Omental fat pad (tissue), 4 donors: Measurements from ENCODE around the gene TRIO. TPM values are rescaled to one million over a fixed set of nuclear protein-coding genes. Genes with fewer than 3 reads are reported as not detected.

Experiments
- ATAC-seq: fragments of 150-250 bp; one replicate; pipeline ENCODE4 v1.9.1; 2016; ENCODE audit warnings: mild to moderate bottlenecking, moderate library complexity; ENCODE audit not compliant: low FRiP score
- DNase-seq: peaks from one replicate; pipeline ENCODE4 v3.0.0-alpha.2; 2019; ENCODE audit warnings: low spot score
- total RNA-seq, 4 donors: library from RNA; depleted of rRNA; stranded (reverse); fragments of >200 nt; gene quantifications; one replicate each; pipeline ENCODE4 v1.1.0, GENCODE V29; 2016
- TF ChIP-seq, protein P1 (sequence below), 3 donors: fragments of 450-650 bp; IDR thresholded peaks; one replicate each; pipeline ENCODE4 v1.5.1; 2016 to 2017; ENCODE audit warnings: antibody characterized with exemption in 3 of 3, mild to moderate bottlenecking in 3 of 3, moderate library complexity in 2 of 3

Gene TRIO
- total RNA-seq, 4 donors from 2014 or later, result 125 to 370 (median 193) TPM

DNA sequence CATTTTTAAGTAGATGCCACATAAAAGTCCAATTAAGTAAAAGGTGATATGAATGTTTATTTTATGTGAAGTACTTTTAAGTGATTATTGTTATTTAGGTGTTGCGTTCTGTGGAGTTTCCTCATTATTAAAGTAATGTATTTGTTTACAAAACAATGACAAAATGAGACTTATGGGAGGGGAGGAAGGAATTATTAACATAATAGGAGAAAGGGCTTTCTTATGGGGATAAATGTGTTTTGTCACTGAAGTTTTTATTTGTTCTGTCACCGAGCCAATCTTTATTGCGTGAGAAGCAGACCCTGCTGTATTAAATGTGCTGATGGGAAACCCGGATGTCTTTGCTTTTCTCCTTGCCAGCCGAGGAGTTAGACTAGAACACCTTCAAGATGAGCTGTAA is 44.5 kb downstream of the TRIO start:
- ATAC-seq, result no peak
- TF ChIP-seq, protein P1, sequence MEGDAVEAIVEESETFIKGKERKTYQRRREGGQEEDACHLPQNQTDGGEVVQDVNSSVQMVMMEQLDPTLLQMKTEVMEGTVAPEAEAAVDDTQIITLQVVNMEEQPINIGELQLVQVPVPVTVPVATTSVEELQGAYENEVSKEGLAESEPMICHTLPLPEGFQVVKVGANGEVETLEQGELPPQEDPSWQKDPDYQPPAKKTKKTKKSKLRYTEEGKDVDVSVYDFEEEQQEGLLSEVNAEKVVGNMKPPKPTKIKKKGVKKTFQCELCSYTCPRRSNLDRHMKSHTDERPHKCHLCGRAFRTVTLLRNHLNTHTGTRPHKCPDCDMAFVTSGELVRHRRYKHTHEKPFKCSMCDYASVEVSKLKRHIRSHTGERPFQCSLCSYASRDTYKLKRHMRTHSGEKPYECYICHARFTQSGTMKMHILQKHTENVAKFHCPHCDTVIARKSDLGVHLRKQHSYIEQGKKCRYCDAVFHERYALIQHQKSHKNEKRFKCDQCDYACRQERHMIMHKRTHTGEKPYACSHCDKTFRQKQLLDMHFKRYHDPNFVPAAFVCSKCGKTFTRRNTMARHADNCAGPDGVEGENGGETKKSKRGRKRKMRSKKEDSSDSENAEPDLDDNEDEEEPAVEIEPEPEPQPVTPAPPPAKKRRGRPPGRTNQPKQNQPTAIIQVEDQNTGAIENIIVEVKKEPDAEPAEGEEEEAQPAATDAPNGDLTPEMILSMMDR (IDR thresholded peaks at IDR 0.05), result no peak
- no peak for DNase-seq

DNA sequence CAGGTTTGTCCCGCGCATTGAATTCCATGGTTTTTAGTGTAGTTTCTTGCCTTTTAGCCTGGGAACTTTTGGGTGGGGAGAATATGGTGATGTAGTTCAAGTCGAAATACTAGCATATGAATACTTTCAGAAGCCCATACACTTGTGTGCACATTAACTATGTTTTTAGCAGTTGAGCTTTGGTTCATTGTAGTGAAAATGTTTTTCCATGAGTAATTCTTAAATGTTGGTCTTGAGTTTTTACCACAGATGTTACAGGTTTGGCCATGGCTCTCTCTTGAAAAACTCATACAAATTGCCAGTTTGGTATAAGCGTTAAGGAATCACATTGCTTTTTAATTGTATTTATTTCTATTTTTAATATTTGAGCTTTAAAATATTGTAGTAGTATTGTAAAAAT is 45.6 kb downstream of the TRIO start:
- TF ChIP-seq, protein P1 (IDR thresholded peaks at IDR 0.05), result no peak
- no peak for ATAC-seq
- DNase-seq, result no peak

DNA sequence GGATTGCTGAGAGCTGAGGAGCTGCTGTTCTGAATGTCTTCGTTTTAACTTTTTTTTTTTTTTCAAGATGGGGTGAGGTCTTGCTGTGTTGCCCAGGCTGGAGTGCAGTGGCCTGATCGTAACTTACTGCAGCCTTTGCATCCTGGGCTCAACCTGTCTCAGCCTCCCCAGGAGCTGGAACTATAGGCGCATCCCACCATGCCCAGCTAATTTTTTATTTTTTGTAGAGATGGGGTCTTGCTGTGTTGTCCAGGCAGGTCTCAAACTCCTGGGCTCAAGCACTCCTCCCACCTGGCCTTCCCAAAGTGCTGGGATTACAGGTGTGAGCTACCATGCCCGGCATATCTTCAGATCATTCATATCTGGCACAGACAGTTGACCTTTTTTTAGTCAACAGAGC is 46.5 kb downstream of the TRIO start:
- no peak for DNase-seq
- TF ChIP-seq, protein P1 (IDR thresholded peaks at IDR 0.05), result no peak
- no peak for ATAC-seq

DNA sequence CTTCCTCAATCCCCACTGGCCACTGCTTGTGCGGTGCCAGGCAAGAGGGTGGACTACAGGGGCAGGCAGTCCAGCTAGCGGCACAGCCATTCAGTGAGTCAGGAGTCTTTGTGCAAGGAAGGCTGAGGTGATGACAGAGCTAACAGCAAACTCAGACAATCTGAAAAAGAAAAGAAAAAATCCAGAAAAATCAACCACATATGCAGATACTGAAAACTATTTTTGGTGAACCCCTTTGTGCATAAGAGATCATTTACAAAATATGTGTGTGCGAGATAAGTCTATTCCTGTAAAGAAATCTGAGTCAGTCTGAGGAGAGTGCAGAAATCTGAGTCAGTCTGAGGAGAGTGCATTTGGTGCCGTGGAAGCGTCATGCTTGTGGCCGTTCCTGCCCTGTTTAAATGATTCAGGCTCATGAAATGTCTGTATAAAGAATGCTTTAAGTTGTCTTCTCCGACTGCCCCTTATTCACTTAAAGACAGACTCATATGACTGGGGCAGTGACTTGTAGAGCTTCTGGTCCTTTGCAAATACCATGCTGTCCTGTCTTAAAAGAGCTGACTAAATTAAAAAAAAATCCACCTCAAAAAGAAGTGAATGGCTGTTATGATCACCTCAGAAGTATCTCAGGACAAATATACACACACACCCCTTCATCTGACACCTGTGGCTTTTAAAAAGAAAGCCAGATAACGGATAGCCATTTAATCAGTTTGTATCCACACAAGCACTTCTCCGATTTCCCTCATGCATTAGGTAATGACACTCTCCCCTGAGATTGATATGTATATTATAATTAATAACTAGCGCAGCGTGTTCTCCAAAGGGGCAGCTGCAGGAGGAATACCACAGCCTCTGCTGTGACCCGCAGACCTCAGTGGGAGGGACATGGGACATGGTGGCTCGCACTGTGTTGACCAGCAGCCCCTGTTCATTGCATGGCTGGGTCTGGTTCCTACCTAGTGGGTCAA is 47.3 kb downstream of the TRIO start:
- ATAC-seq (peak; percentile 93), DNase-seq (no peak)
- TF ChIP-seq, protein P1 (IDR thresholded peaks at IDR 0.05), result no peak

DNA sequence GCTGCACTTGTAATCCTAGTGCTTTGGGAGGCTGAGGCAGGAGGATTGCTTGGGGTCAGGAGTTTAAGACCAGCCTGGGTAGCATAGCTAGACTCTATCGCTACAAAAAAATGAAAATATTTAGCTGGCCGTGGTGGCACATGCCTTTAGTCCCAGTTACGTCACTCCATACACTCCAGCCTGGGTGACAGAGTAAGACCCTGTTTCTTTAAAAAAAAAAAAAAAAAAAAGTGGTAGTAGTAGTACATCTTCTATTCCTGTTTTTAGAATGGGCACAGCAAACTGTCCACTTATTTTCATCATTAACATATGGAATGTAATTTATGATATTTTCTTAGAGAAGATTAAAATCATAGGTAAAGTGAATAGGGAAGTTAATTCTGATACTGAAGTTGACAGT is 48.2 kb downstream of the TRIO start:
- no peak for ATAC-seq
- TF ChIP-seq, protein P1 (IDR thresholded peaks at IDR 0.05), result no peak
- DNase-seq, result no peak

DNA sequence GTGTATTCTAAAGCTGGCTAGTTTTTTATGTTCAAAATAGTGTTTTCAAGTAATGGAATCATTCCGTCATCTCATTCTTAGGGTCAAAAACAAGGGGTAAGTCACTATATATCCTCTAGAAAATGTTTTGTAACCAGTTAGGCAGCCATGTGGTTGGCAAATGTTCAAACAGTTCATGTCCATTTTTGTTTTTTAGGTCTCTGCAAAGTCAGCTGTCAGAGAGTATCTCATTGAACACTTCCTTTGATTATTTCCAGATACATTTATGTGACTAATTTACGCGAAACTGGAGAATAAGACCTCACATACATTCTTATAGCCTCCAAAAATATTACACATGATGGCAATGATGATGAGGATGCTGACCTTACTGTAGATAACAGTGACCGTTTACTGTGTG is 50.4 kb downstream of the TRIO start:
- TF ChIP-seq, protein P1 (IDR thresholded peaks at IDR 0.05), result no peak
- ATAC-seq, result no peak
- no peak for DNase-seq

DNA sequence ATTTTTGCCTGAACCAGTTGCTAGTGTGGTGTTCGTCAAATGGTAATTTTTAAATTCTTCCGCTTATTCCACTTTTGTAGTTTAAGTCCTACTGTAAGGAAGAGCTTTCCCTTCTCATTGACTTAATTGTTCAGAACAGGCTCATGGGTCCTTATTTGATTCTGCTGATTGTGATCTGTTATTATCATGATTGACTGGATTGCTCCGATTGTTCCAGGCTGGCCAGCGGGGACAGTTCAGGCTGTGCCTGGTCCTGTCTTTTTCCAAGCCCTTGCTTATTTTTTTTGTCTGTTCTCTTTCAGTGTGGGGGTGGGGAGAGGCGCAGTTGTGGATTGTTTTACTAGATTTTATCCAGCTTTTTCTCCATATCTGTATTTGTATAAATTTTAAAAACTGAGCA is 52.4 kb downstream of the TRIO start:
- no peak for ATAC-seq
- TF ChIP-seq, protein P1 (IDR thresholded peaks at IDR 0.05), result no peak
- no peak for DNase-seq
